Measurements from ENCODE around the gene IL6. TPM values are rescaled to one million over a fixed set of nuclear protein-coding genes. Genes with fewer than 3 reads are reported as not detected.
"Not testable (repeated sequence)": the region's sequence is repeated elsewhere in the genome, so short reads cannot be mapped to it uniquely, and the experiment has no call there.

The IL6 gene
- polyA plus RNA-seq, 2 of the 4 experiments (the other 2 are of a cell fraction) = 1.3 to 2.9 TPM

- H3K4me3 ChIP-seq; ATAC-seq; FAIRE-seq; H3K27ac ChIP-seq; DNase-seq (ENCODE audit: low read depth in 1 of 2, low spot score in 1 of 2); CTCF ChIA-PET; POLR2A ChIA-PET; H3K4me1 ChIP-seq; H3K9me3 ChIP-seq; H3K4me2 ChIP-seq: not testable (repeated sequence)
- 72% methylated on average over 4 of the region's 4 CpGs for WGBS (ENCODE audit: missing lambda C conversion rate)
- TF ChIP-seq MAFK (IDR thresholded peaks at IDR 0.05; ENCODE audit: partially characterized antibody) = peak; percentile 17
Measured at GRCh38 chr7:22708214-22708613, 18.8 kb upstream of the IL6 start.

GRCh38 chr7:22708677-22709061 is 18.3 kb upstream of the IL6 start:
- H3K4me1 ChIP-seq; DNase-seq (ENCODE audit: low read depth in 1 of 2, low spot score in 1 of 2); H3K27ac ChIP-seq; H3K4me3 ChIP-seq; POLR2A ChIA-PET; FAIRE-seq; H3K9me3 ChIP-seq; CTCF ChIA-PET; H3K4me2 ChIP-seq; ATAC-seq: not testable (repeated sequence)
- 83% methylated on average over 9 of the region's 9 CpGs for WGBS (ENCODE audit: missing lambda C conversion rate)

GRCh38 chr7:22709062-22709829 is 17.8 kb upstream of the IL6 start:
- H3K4me3 ChIP-seq; H3K9me3 ChIP-seq; H3K27ac ChIP-seq; H3K4me1 ChIP-seq; DNase-seq (ENCODE audit: low read depth in 1 of 2, low spot score in 1 of 2); FAIRE-seq; ATAC-seq; POLR2A ChIA-PET; H3K4me2 ChIP-seq: not testable (repeated sequence)
- WGBS (ENCODE audit: missing lambda C conversion rate) = 85% methylated on average over 12 of the region's 14 CpGs
- CTCF ChIA-PET = interaction anchor here (1.1 kb wide), 1 partner anchor 9 kb away, joined by 3 read pairs; no protein-coding TSS in a partner anchor

GRCh38 chr7:22709857-22710256 is 17.1 kb upstream of the IL6 start:
- H3K4me3 ChIP-seq = no peak overlapping the region
- no peak for TF ChIP-seq MAX (IDR thresholded peaks at IDR 0.05)
- TF ChIP-seq SREBF2 (IDR thresholded peaks at IDR 0.05) = no peak
- TF ChIP-seq E2F6 (IDR thresholded peaks at IDR 0.05; ENCODE audit: borderline replicate concordance, low read depth) = no peak
- no peak for TF ChIP-seq FOSB (CRISPR knock-in tag; IDR thresholded peaks at IDR 0.05)
- TF ChIP-seq CEBPB (IDR thresholded peaks at IDR 0.05) = no peak
- TF ChIP-seq HOXA7 (CRISPR knock-in tag; IDR thresholded peaks at IDR 0.05) = no peak
- TF ChIP-seq RCOR1 (IDR thresholded peaks at IDR 0.05; ENCODE audit: low read depth, low read length) = no peak
- TF ChIP-seq EHF (CRISPR knock-in tag; IDR thresholded peaks at IDR 0.05) = no peak
- TF ChIP-seq HMGXB4 (CRISPR knock-in tag; IDR thresholded peaks at IDR 0.05; ENCODE audit: borderline replicate concordance) = no peak
- TF ChIP-seq HES2 (IDR thresholded peaks at IDR 0.05) = no peak
- no peak for TF ChIP-seq JUNB (IDR thresholded peaks at IDR 0.05)
- TF ChIP-seq CHD2 (IDR thresholded peaks at IDR 0.05; ENCODE audit: low read length, partially characterized antibody) = no peak
- TF ChIP-seq EHMT2 (IDR thresholded peaks at IDR 0.05; ENCODE audit: low read depth) = no peak
- no peak for TF ChIP-seq HDAC2 (IDR thresholded peaks at IDR 0.05)
- no peak for TF ChIP-seq TP53 (CRISPR knock-in tag; IDR thresholded peaks at IDR 0.05)
- no peak for TF ChIP-seq ZSCAN20 (CRISPR knock-in tag; IDR thresholded peaks at IDR 0.05)
- no peak for TF ChIP-seq KDM5A (IDR thresholded peaks at IDR 0.05)
- TF ChIP-seq KDM1A (IDR thresholded peaks at IDR 0.05; ENCODE audit: low read depth) = no peak
- H3K4me2 ChIP-seq = no peak overlapping the region
- no peak overlapping the region for H3K27ac ChIP-seq
- H3K9me3 ChIP-seq = no peaks in the 10 kb centered on the region
- no peaks in the 10 kb centered on the region for H3K4me1 ChIP-seq
- ATAC-seq = no peak
- no peak for FAIRE-seq
- ChIA-PET CTCF (interaction anchor here (0.7 to 1.1 kb wide), 2 partner anchors 8 to 150 kb away, joined by 3 read pairs; no protein-coding TSS in a partner anchor), POLR2A (no interaction called here)
- DNase-seq (ENCODE audit: low read depth in 1 of 2, low spot score in 1 of 2) = no peak
- WGBS (ENCODE audit: missing lambda C conversion rate) = 85% methylated on average over 4 of the region's 4 CpGs

Data from A549 (cell line).